HG03135 (cell line): ENCODE measurements around the gene PARP6.
"Not testable (repeated sequence)": the region's sequence is repeated elsewhere in the genome, so short reads cannot be mapped to it uniquely, and the experiment has no call there.

Experiments
- ATAC-seq: cut with Tn5 transposase; IDR thresholded peaks from one replicate; pipeline ENCODE4 v1.9.1; 2021; ENCODE audit warnings: mild to moderate bottlenecking, moderate library complexity; ENCODE audit not compliant: unreplicated experiment

The PARP6 gene

DNA sequence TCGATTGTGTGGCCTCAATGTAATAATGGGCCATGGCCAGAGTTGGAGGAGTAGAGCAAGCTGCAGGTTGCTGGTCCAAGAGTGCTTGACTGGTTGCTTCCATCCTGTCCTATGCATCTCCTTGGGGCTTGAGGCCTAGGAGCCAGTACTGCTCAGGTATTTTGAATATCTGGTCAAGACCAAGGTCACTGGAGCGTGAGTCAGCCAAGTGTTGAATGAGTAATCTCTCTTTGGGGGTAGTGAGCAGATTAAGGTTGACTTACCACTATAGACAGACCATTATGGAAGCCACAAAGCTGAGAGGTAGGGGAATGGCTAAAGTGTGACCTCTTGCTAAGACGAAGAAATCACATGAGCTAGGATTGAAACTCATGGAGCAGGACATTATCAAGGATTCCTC lies 9.4 kb upstream of the PARP6 start:
- ATAC-seq = no peak

DNA sequence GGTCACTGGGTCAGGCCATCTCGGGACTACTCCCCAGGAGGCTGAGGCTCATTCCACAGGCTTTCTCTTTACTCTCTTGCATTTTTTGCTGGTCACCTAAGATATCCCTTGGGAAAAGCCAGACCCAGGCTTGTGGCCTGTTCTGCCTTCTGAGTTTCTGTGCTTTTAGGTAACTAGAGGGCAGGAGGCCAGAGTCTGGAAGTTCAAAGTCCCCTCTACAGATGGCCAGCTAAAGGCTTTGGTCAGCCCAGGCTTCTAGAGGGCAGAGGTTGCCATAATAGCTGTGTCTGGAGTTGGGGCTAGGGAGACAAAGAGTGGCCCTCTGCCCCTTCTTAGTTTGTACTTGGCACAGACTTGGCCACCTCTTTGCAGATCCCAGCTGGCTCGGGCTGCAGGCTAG lies 8.4 kb upstream of the PARP6 start:
- ATAC-seq = no peak

DNA sequence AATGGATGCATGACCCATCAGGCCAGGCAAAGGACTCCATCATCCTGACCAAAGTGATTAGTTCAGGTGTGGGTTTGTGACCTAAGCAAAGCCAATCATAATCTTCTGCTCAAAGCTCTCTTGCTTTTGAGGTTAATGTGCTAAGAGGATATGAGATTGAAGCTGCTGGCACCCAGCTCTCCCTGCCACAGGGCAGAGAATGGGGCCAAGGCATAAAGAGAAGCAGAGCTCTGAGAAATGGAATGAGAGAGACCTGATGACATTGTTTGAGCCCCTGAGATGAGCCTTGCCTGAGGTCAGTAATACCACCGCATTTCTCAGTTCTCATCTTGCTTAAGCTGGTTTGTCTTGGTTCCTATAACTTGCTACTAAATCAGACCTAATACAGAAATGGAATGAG lies 6.4 kb upstream of the PARP6 start:
- no peak for ATAC-seq

DNA sequence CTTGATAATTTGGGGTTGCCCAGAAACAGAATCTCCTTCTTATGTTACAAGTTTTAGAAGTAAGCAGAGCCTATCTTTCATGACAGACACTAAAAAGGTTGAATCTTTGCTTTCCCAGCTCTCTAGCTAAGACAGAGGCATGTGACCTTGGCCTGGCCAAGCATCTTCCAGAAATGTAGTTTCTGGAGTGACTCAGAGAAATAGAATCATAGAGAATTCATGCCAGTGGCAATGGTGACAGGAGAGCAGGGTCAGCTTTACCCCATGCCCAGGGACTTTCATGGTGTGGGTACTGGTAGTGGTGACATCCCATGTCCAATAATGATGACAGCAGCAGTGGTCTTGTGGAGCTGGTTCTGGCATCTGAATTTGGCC lies 4.0 kb upstream of the PARP6 start:
- no peak for ATAC-seq

DNA sequence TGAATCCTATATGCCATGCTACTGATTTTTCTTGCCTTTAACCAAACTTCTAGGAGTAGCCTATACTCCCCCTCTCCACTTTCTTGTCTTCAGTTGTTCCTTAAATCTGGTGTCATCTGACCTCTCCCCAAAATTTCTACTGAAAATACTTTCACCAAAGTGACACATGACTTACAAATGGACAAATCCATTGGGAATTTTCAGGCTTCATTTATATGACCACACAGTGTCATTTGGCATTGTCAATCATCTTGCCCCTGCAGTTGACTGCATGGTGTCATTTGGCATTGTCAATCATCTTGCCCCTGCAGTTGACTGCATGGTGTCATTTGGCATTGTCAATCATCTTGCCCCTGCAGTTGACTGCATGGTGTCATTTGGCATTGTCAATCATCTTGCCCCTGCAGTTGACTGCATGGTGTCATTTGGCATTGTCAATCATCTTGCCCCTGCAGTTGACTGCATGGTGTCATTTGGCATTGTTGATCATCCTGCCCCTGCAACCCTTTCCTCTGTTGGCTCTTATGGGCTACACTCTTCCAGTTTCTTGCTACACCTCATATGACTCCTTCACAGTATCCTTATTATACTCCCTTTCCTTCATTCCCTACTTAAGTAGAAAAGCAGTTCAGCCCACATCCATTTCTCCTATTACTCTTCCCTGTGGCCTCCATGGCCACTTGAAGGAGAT lies 3.4 kb upstream of the PARP6 start:
- ATAC-seq = not testable (repeated sequence)

DNA sequence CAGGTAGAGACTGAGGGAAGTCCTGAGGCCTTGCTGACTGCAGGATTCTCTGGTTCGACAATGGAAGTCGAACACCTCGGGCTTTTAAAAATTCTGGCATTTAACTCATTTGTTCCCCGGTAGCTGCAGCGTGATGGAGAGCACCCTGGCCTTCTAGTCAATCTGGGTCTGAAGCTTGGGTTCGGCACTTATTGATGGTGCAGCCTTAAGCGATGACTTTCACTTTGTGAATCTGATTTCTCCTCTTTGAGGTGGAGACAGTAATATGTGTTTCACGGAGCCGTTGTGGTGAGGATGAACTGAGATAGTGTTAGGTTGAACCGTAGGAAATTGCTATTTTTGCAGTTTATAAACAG lies 621 bp upstream of the PARP6 start:
- no peak for ATAC-seq

DNA sequence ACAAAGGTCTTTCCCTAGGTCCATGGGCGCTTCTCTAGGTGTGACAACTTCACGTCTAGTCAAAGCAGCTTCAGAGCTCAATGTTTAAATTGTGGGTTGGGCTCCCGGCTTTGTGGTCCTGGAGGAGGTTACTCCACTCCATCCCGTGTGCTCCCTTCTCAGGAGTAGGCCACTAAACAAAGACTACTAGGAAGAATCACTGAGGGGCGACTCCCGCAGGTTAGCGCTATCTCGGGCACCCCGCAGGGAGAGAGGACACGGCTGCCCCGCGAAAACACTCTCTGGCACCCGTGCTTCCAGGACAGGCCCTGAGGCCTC lies 500 bp downstream of the PARP6 start:
- ATAC-seq = no peak

DNA sequence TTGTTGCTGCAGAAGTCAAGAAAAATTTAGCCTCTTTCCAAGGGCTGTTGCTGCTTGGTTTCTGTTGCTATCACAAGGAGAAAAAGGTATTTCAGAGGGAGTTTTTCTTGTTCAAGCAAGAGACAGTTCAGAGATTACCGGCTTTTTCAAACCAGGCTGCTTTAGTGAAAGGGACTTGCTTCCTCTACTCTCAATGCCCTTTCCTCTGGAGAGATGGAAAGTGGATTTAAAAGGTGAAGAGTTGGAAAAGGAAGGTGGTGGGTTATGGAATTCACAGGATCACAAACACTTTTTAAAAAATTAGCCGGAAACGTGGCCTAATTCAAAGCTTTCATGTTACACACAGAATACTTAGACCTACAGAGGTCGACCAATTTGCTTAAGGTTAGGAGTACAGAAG lies 1.1 kb downstream of the PARP6 start:
- ATAC-seq = no peak

DNA sequence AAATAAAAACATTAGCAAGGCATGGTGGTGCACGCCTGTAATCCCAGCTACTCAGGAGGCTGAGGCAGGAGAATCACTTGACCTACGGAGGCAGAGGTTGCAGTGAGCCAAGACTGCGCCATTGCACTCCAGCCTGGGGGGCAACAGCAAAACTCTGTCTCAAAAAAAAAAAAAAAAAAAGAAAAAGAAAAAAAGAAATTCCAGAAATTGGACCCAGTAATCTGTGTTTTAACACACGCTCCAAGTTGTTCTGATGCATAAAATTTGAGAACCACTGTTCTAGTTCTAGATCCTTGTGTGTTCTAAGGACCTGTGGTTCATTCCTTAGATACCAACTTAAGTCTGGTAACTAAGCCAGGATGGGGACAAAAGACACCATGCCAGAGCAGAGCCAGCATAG lies 2.6 kb downstream of the PARP6 start:
- ATAC-seq = no peak

DNA sequence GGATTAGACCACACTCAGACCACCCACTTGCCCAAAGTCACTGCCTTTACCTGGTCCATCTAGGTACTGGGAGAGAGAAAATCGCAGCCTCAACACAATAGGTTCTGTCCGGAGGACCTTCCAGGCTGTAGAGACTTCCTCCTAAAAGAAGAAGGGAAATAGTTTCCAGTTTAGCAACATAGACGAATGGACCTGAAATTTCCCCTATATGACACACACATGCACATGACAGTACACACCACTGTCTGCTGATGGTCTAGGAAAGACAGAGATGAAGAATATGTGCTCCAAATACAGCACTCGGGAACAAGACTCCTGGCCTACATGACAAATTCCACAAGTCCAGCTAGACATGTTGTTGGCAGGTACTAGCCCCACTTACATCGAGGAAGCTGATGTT lies 7.3 kb downstream of the PARP6 start:
- no peak for ATAC-seq

DNA sequence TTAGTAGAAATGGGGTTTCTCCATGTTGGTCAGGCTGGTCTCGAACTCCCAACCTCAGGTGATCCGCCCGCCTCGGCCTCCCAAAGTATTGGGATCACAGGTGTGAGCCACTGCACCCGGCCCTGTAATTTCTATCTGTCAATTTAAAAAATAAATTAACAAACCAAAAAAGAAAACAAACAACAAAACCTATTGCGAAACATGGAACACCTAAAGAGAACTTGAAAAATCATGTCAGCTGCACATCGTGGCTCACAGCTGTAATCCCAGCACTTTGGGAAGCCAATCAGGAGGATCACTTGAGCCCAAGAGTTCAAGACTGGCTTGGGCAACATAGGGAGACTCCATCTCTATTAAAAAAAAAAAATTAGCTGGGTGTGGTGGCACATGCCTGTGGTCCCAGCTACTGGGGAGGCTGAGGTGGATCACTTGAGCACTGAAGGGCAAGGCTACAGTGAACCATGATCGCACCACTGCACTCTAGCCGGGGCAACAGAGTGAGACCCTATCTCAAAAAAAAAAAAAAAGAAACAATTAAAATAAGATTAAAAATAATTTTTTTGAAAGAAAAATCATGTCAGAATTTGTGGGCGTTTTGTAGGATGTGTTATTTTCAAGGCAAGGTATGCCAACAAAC lies 19.6 kb downstream of the PARP6 start:
- ATAC-seq = no peak

DNA sequence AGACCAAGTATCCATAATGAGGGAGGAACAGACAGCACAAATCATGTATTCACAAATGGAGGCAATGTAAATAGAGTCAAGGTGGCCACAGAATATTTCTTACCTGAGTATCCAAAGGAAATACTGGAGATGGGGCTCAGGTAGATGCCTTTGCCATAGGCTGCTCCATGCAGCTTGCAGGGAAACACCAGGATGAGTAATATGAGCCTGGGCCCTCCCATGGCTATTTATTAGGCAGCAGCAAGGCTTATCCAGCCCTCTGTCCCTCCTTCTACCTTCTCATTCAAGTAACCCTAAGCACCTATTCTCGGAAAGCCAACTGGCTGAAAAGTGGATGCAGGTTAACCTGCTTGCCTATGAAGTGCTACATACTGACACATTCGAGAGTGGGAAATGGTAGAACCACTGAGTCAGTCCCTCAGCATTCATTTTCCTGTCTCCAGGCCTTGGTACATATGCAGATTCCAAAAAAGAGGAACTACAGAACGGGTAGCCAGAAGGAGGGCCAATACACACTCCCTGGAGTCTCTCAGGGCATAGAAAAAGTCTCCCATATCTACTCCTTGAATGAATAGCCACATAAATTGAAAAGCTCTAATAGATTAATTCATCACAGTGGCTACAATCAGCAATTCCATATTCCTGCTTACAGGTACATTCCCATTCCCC lies 23.1 kb downstream of the PARP6 start:
- no peak for ATAC-seq

DNA sequence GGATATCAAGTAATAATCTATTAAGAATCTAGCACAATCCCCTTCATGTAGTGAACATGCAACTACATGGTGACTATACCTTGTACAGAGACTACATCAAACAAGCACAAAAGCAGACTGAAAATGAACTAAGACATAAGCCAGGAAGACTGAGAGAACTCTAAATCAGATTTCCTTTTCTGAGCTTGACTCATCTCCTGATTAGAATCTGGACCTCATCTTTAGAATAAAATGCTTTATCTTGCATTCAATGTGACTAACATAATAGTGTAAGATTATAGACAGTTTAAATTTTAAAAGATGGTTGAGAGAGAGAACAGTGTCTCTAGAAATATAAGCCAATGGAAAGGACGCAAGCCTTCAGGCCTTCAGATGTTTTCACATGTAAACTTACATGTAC lies 23.8 kb downstream of the PARP6 start:
- no peak for ATAC-seq

DNA sequence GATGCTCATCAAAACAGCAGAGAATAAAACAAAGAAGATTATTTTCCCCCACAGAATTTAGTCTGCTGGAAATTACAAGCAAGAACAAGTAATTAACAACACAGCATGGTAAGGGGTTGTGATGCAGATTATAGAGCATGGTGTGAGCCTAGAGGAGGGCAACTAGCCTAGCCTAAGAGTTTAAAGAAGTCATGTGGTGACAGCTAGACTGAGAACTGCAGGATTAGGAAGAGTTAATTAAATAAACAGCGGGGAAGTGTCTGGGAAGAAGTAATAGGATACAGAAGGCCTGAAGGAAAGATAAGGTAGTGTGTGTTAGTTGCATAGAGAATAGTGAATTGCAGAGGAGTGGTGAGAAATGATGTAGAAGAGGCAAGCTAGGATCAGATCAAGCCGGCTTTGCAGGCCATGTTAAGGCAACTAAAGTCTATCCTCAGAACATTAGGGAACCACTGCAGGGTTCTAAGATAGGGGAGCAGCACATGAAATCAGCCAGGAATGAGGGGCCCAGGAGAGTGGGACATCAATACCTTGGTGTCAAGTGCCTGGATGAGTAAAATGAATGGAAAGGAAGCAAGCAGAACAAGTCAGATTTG lies 29.5 kb downstream of the PARP6 start:
- ATAC-seq = no peak

DNA sequence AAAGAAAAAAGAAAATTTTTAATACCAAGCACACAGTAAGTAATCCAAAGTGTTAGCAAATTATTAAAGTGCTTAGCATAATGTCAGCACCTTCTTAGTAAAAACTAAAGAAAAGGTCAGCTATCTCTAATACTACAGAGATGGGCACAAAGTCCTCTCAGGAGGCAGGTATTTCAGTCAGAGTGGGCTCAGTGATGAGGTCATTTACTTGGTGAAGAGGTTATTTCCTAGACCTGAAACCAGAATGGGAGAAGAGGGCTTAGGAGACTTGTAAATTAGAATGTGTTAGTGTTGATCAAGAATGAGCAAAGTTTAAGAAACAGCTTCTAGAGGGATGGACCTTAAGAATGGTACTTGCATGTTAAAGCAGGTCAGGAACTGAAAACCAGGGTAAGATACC lies 32.7 kb downstream of the PARP6 start:
- ATAC-seq = no peak

DNA sequence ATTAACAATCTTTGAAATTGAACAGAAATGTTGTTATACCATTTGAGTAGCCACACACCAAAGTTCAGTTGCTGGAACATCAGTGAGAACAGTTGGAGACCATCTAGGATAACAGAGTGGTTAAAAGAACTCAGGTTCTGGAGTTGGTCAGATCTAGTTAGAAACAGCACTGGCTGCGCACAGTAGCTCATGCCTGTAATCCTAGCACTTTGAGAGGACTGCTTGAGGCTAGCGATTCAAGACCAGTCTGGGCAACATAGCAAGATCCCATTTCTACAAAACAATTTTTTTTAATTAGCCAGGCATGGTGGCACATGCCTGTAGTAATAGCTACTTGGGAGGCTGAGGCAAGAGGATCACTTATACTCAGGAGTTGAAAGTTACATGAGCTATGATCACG lies 33.8 kb downstream of the PARP6 start:
- no peak for ATAC-seq

DNA sequence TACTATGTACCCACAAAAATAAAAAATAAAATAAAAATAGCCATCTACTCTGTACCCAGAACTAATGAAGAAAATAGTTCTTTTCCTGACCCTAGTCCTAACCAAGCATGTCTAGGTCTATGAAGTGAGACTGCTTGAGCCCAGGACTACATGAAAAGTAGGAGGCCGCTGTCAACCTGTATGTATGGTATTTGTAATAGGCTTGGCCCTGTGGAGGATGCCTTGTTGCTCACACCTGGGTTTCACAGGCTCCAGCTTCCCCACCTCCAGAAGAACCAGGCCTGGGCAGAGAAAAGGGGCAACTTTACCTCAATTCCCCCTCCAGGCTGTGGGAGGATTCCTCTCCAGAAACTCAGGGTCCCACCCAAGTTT lies 34.5 kb downstream of the PARP6 start:
- peak; percentile 15 for ATAC-seq

DNA sequence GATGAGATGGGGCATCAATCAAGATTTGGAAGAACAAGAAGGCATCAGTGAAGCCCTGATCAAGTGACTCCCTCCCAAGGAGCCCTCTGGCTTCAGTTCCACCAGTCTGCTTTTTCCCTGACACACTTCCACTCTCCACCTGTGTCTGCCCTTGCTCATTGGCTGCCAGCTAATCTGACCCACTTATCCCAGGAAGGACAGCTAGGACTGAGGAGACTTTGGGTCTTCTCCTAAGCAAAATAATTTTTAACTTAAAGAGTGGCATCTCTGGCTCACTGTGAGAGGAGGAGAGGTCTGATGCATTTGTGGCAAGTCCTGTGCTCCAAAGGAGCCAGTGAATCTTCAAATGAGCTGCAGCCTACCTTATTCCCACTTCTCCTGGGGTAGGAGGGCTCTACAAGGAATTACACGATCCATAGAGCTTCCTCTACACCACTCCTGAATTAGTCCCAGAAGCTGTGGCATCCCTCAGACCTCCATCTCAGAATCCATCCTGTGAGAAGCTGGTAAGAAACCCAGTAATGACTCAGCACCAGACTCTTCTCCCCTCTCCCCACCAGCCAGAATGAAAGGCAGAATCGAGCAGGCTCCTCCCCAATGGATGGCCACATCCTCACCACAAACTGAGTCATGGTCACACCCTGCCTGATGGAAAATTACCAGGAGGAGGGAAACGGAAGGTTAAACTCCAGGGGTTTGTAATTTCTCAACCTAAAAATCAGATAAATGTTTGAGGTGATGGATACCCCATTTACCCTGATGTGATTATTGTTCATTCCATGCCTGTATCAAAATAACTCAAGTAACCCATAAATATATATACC lies 35.1 kb downstream of the PARP6 start:
- peak; percentile 60 for ATAC-seq

DNA sequence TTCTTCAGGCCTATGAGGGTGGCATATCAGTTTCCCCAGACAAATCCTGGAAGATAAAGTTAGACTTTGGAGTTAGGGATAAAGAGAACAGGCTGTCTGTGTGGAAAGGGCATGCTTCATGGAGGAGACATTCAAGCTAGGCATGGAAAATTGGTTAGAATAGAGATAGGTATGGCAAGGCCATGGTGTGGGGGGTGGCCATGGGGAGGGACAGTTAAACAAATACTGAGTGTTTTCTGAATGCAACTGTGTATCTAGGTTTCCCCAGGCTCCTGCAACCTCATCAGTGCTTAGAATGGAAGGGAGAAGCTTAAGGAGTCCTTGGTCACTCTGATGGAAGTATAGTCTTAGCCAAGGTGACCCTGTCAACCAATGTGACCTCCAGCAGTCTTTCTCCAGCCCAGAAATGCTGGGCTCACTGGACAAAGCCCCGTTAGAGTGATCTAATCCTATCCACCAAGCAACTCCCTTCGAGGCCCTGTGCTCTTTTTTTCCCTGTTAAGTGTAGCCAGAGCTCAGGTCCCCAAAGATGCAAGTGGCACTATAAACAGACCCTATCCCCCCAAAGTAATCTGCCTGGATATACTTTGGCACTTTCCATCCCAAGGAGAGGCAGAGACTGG lies 35.9 kb downstream of the PARP6 start:
- no peak for ATAC-seq

DNA sequence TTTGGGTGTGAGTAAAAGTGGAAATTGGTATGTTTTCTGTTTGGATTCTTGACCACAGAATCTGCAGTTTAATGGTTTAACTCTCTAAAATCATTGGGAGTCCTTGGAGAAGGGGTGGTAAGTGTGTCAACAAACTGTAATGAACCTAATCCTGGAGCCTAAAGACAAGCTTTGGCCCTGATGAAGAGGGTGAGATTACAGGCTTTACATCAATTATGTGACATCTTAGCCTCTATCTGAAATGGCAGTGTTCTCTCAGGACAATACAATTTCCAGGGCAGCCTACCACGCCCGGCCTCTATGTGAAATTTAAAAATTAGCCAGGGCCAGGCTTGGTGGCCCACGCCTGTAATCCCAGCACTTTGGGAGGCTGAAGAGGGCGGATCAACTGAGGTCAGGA lies 37.1 kb downstream of the PARP6 start:
- ATAC-seq = no peak

DNA sequence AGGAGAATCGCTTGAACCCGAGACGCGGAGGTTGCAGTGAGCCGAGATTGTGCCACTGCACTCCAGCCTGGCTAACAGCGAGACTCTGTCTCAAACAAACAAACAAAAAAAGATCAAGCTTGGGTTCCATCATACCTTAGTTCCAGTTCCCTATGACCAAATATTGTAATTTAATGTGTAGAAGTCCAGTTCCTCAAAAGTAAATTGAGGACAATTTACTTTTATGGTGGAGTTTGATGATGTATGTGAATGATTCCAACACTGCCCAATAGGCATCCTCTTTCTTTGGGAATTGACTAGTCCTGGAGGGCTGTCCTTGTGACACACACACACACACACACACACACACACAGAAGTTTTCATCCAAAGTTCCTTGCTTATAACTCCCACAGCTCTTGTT lies 38.6 kb downstream of the PARP6 start:
- no peak for ATAC-seq
